Skin epidermis (tissue), 12 donors: ENCODE data around the gene UBE2G2.

Source experiments
- H3K27ac ChIP-seq, 21 experiments: fragments of 200-600 bp; sonication (generic) in 11 of 21; one replicate each; pipeline ENCODE4 v1.5.0; 2020; ENCODE audit warnings: mild to moderate bottlenecking in 3 of 21, inconsistent platforms in 2 of 21, moderate library complexity in 2 of 21
- H3K4me3 ChIP-seq, 7 experiments: fragments of 200-600 bp; sonication (generic) in 2 of 7; one replicate each; pipeline ENCODE4 v1.5.0; 2020; ENCODE audit warnings: inconsistent platforms in 2 of 7, mild to moderate bottlenecking in 2 of 7, moderate library complexity in 1 of 7

The UBE2G2 gene

GRCh38 chr21:44795342-44795741, 6.3 kb downstream of the UBE2G2 start:
- no peak overlapping the region for H3K27ac ChIP-seq
- no peak overlapping the region for H3K4me3 ChIP-seq

- H3K27ac ChIP-seq = no peak overlapping the region
- H3K4me3 ChIP-seq = no peak overlapping the region
These were observed 7.8 kb downstream of the UBE2G2 start for GRCh38 chr21:44793592-44794374.

GRCh38 chr21:44792702-44793591, 8.7 kb downstream of the UBE2G2 start:
- H3K27ac ChIP-seq = peak overlapping the region in 2 of 21 experiments; percentile 5 to 12
- H3K4me3 ChIP-seq = no peak overlapping the region

- no peak overlapping the region for H3K4me3 ChIP-seq
- H3K27ac ChIP-seq = no peak overlapping the region
These were observed 9.6 kb downstream of the UBE2G2 start for GRCh38 chr21:44791993-44792392.

GRCh38 chr21:44791246-44791645, 10.4 kb downstream of the UBE2G2 start:
- H3K27ac ChIP-seq = no peak overlapping the region
- no peak overlapping the region for H3K4me3 ChIP-seq

- no peak overlapping the region for H3K27ac ChIP-seq
- H3K4me3 ChIP-seq = no peak overlapping the region
These were observed 11.3 kb downstream of the UBE2G2 start for GRCh38 chr21:44790368-44790767.

GRCh38 chr21:44789880-44790279, 11.7 kb downstream of the UBE2G2 start:
- Histone ChIP-seq H3K4me3 (no peak overlapping the region), H3K27ac (no peak overlapping the region)

GRCh38 chr21:44785620-44786335, 15.8 kb downstream of the UBE2G2 start:
- peak overlapping the region in 1 of 21 experiments; percentile 14 for H3K27ac ChIP-seq
- no peak overlapping the region for H3K4me3 ChIP-seq

GRCh38 chr21:44784810-44785209, 16.8 kb downstream of the UBE2G2 start:
- Histone ChIP-seq H3K4me3 (no peak overlapping the region), H3K27ac (no peak overlapping the region)

- H3K27ac ChIP-seq = no peak overlapping the region
- no peak overlapping the region for H3K4me3 ChIP-seq
These were observed 18.5 kb downstream of the UBE2G2 start for GRCh38 chr21:44783020-44783696.

GRCh38 chr21:44780767-44781459, 20.7 kb downstream of the UBE2G2 start:
- no peak overlapping the region for H3K27ac ChIP-seq
- no peak overlapping the region for H3K4me3 ChIP-seq

- no peak overlapping the region for H3K4me3 ChIP-seq
- no peak overlapping the region for H3K27ac ChIP-seq
These were observed 21.5 kb downstream of the UBE2G2 start for GRCh38 chr21:44780137-44780502.

- Histone ChIP-seq H3K4me3 (no peak overlapping the region), H3K27ac (no peak overlapping the region)
These were observed 22.0 kb downstream of the UBE2G2 start for GRCh38 chr21:44779417-44780136.

- Histone ChIP-seq H3K4me3 (no peak overlapping the region), H3K27ac (no peak overlapping the region)
These were observed 22.6 kb downstream of the UBE2G2 start for GRCh38 chr21:44778983-44779382.

GRCh38 chr21:44778499-44778911, 23.1 kb downstream of the UBE2G2 start:
- Histone ChIP-seq H3K27ac (no peak overlapping the region), H3K4me3 (no peak overlapping the region)

GRCh38 chr21:44778094-44778493, 23.5 kb downstream of the UBE2G2 start:
- H3K27ac ChIP-seq = no peak overlapping the region
- H3K4me3 ChIP-seq = no peak overlapping the region

GRCh38 chr21:44774972-44775371, 26.6 kb downstream of the UBE2G2 start:
- no peak overlapping the region for H3K4me3 ChIP-seq
- H3K27ac ChIP-seq = no peak overlapping the region

GRCh38 chr21:44773291-44773932, 28.2 kb downstream of the UBE2G2 start:
- Histone ChIP-seq H3K4me3 (no peak overlapping the region), H3K27ac (no peak overlapping the region)
